Subcutaneous abdominal adipose tissue (tissue), 5 donors: Measurements from ENCODE around the gene FLYWCH1.

Experiments
- H3K27ac ChIP-seq: one replicate; pipeline ENCODE4 v1.7.0; 2013; ENCODE audit warnings: low read depth, mild to moderate bottlenecking, inconsistent platforms, low read length, moderate library complexity
- H3K27me3 ChIP-seq, 5 donors: one replicate each; pipeline ENCODE4 v1.7.0; 2013; ENCODE audit warnings: low read length in 5 of 5, inconsistent platforms in 1 of 5; ENCODE audit not compliant: control insufficient read depth in 5 of 5, insufficient read depth in 4 of 5
- H3K36me3 ChIP-seq, 5 donors: one replicate each; pipeline ENCODE4 v1.7.0; 2013; ENCODE audit warnings: low read length in 5 of 5; ENCODE audit not compliant: control insufficient read depth in 5 of 5, insufficient read depth in 5 of 5
- H3K4me1 ChIP-seq, 5 donors: one replicate each; pipeline ENCODE4 v1.7.0; 2013; ENCODE audit warnings: low read length in 5 of 5, mild to moderate bottlenecking in 3 of 5, moderate library complexity in 1 of 5; ENCODE audit not compliant: control insufficient read depth in 5 of 5, insufficient read depth in 5 of 5
- H3K4me3 ChIP-seq, 5 donors: one replicate each; pipeline ENCODE4 v1.7.0; 2013; ENCODE audit warnings: low read length in 5 of 5, low read depth in 1 of 5
- H3K9ac ChIP-seq, 5 donors: one replicate each; pipeline ENCODE4 v1.7.0; 2013; ENCODE audit warnings: low read length in 5 of 5, mild to moderate bottlenecking in 4 of 5, moderate library complexity in 3 of 5
- H3K9me3 ChIP-seq, 5 donors: one replicate each; pipeline ENCODE4 v1.7.0; 2013; ENCODE audit warnings: low read length in 5 of 5; ENCODE audit not compliant: control insufficient read depth in 5 of 5
- donor health status: healthy.
- donor health status: healthy.
- donor health status: healthy.
- donor health status: healthy.
- donor health status: healthy.

The FLYWCH1 gene

DNA sequence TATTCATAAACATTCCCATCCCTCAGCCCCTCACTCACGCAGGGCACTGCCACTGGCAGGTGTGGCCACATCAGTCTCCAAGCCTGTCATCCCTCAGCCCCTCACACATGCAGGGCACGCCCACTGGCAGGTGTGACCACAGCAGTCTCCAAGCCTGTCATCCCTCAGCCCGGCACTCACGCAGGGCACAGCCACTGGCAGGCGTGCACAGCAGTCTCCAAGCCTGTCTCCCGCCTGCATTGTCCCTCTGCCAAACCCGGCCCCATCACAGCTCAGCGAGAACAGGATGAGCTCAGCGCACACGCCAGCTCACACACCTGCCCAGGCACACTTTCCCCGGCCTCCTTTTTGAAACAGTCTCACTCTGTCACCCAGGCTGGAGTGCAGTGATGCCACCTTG lies 40.9 kb downstream of the FLYWCH1 start:
- H3K4me3 ChIP-seq, result no peak overlapping the region
- no peaks in the 10 kb centered on the region for H3K4me1 ChIP-seq
- H3K9ac ChIP-seq, result no peak overlapping the region
- H3K27me3 ChIP-seq, result peaks cover 18 to 35% (median 29%) of the 10 kb centered on the region in 5 donors
- no peak overlapping the region for H3K27ac ChIP-seq
- H3K9me3 ChIP-seq, result no peaks in the 10 kb centered on the region
- H3K36me3 ChIP-seq, result peaks cover 0 to 18% (median 16%) of the 10 kb centered on the region in 5 donors

DNA sequence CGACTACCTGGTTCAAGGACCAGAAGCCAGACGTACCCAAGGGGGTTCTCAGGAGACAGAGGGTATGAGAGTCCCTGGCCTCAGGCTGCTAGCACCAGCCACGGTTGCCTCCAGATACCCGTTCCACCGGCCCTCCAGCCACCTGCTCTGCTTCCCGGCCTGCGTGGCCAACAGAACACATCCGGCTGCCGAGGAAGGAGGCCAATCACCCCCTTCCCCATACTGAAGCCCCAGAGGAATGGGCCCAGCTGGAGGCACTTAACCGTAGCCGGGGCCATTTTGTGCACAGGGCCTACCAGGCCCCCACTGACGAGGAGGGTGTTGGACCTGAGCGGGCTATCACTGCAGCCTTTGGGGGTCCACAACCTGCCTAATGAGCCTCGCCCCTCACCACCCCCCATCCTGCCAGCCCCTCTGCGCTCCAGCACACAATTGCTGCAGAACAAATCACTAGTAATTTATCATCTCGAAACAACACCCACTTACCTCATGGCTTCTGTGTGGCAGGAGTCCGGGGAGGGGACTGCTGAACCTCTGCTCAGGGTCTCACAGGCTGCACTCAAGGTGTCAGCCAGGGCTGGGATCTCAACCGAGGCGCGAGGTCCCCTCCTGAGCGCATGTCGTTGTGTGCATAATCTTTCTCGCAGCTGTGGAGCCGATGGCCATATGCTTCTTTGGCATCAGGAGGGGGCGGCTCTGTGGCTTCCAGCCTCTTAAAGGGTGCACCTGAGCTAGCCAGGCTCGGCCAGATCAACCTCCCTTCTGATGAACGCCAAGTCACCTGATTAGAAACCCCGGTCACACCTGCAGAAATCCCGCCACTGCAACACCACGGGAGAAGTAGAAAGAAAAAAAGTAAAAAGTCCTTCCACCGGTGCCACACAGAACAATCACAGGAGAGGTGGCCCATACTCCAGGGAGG lies 42.2 kb downstream of the FLYWCH1 start:
- Histone ChIP-seq H3K9me3 (no peaks in the 10 kb centered on the region), H3K36me3 (peaks cover 0 to 13% (median 11%) of the 10 kb centered on the region in 5 donors), H3K4me1 (no peaks in the 10 kb centered on the region), H3K4me3 (no peak overlapping the region), H3K27me3 (peaks cover 18 to 36% (median 29%) of the 10 kb centered on the region in 5 donors), H3K9ac (no peak overlapping the region), H3K27ac (no peak overlapping the region)

DNA sequence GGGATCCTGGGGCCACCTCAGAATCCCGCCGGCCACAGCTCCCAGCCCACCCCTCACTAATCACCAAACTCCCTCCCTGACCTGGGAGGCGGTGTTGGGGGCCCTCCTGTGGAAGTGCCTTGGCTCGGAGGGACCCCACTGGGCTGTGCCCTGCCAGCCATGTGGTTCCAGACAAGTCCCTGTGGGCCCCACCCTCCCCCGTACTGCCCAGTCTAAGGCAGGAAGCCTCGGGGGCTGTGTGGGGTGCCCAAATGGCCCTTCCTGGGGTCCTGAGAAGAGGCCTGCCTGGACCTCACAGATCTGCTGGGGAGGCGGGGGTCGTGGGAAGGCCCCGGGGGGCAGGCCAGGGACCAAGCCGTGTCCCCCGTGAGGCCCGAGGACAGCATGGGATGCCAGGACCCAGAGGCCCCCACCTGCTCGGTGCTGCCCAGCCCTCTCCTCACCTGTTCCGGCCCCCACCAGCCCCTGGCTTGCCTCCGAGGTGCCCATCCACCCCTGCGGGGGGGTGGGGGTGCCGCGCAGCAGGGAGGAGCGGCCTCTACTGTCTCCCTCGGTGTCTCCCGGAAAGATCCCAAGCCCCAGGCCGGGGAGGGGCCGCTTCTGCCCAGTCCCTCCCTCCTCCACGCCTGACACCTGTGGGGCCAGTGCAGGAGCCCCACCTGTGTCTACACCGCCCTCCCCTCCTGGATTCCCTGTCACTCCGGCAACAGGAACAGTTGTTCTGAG lies 43.1 kb downstream of the FLYWCH1 start:
- H3K27me3 ChIP-seq, result peaks cover 22 to 37% (median 33%) of the 10 kb centered on the region in 5 donors

DNA sequence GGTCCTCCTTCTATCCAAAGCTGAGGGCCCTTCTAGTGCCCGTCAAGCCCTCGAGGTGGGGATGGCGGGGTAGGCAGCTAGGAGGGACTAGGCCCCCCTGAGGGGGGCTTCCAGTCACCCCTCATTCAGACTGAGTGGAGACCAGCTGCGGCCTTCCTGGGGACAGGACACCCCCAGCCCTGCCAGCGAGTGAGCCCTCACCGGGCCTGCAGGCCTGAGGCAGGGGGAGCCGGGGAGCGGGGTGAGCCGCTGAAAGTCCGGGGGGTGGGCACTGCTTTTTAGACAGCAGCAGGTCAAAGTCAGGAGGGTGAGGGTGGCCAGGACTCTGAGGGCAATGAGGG lies 43.7 kb downstream of the FLYWCH1 start:
- Histone ChIP-seq H3K4me3 (no peak overlapping the region), H3K27me3 (peaks cover 24 to 41% (median 33%) of the 10 kb centered on the region in 5 donors), H3K27ac (no peak overlapping the region), H3K36me3 (no peaks in the 10 kb centered on the region), H3K4me1 (no peaks in the 10 kb centered on the region), H3K9ac (no peak overlapping the region), H3K9me3 (no peaks in the 10 kb centered on the region)

More for the DNA sequence above, 43.1 kb downstream of the FLYWCH1 start:
- H3K4me1 ChIP-seq, result no peaks in the 10 kb centered on the region
- H3K9me3 ChIP-seq, result no peaks in the 10 kb centered on the region
- H3K9ac ChIP-seq, result no peak overlapping the region
- H3K27ac ChIP-seq, result no peak overlapping the region
- peaks cover 0 to 4% (median 3%) of the 10 kb centered on the region in 5 donors for H3K36me3 ChIP-seq
- H3K4me3 ChIP-seq, result no peak overlapping the region

DNA sequence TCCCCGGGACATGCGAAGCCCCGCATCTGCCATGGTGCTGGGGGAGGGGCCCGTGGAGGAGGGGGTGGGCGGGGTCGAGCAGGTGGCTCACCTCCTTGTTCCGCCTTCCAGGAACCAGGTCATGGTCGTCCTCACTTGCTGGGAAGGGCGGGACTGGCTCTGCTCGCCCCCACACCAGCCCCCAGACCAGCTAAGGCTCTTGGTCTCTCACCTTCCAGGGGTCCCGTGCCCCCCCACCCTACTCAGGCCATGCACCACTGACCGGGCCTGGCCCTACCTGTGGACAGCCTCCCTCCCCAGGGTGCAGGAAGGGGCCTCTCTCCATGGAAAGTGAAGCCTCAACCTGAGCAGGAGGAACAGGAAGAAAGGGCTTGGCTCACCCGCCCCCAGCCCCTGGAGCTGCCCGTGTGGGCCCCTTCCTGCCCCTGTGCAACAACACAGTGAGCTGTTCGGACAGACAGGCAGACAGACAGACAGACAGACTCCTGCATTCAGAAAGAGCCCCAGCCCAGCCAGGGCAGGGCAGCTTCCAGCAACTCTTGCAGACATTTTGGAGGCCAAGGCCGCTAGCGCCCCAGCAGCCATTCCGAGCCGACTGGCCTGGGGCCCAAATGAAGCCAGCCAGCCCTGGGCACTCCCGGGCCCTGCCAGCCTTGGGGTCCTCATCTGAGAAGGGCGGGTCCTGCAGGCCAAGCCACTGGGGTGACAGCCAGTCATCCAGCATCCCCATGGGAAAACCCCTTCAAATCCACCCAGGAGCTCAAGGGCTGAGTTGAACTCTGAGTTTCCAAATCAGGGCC lies 44.2 kb downstream of the FLYWCH1 start:
- Histone ChIP-seq H3K9ac (no peak overlapping the region), H3K4me3 (no peak overlapping the region), H3K4me1 (no peaks in the 10 kb centered on the region), H3K27me3 (peaks cover 25 to 46% (median 36%) of the 10 kb centered on the region in 5 donors), H3K27ac (no peak overlapping the region), H3K9me3 (no peaks in the 10 kb centered on the region), H3K36me3 (no peaks in the 10 kb centered on the region)

DNA sequence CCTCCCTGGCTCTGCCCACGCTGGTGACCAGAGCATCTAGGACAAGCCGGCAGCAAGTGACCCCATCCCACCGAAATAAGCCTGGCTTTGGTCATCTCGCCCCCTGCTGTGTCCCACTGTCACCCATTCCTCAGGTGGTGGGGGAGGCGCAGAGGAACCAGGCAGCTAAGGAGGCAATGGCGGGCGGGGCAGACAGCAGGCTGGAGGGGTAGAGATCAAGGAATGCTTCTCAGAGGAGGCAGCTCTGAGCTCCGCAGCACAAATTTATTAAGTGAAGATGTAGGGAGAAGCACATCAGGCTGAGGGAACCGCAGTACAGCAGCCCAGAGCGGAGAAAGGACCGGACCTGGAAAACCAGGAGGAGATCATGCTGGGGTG lies 44.8 kb downstream of the FLYWCH1 start:
- Histone ChIP-seq H3K4me3 (no peak overlapping the region), H3K4me1 (peaks cover 0 to 2% (median 0%) of the 10 kb centered on the region in 5 donors), H3K27me3 (peaks cover 27 to 50% (median 37%) of the 10 kb centered on the region in 5 donors), H3K36me3 (no peaks in the 10 kb centered on the region), H3K9me3 (no peaks in the 10 kb centered on the region), H3K9ac (no peak overlapping the region), H3K27ac (no peak overlapping the region)

DNA sequence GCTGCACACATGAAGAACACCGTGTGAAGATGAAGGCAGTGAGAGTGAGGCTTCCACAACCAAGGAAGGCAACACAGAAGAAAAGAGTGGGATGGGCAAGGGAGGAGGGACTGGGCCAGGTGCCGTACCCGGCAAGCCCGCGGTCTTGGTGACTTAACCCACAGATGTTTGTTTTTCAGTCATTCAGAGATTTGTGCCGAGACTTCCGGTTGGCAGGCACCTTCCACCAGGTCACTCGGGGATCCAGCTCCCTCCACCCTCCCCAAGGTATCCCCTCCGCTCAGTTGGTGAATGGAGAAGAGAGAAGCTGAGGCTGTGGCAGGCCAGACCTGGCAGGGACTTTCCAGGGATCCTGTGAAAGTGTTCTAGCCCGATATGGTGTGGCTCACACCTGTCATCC lies 47.5 kb downstream of the FLYWCH1 start:
- no peak overlapping the region for H3K27ac ChIP-seq
- H3K36me3 ChIP-seq, result no peaks in the 10 kb centered on the region
- no peak overlapping the region for H3K4me3 ChIP-seq
- H3K9ac ChIP-seq, result no peak overlapping the region
- H3K9me3 ChIP-seq, result no peaks in the 10 kb centered on the region
- H3K27me3 ChIP-seq, result peaks cover 49 to 69% (median 52%) of the 10 kb centered on the region in 5 donors
- H3K4me1 ChIP-seq, result peaks cover 0 to 13% (median 8%) of the 10 kb centered on the region in 5 donors

DNA sequence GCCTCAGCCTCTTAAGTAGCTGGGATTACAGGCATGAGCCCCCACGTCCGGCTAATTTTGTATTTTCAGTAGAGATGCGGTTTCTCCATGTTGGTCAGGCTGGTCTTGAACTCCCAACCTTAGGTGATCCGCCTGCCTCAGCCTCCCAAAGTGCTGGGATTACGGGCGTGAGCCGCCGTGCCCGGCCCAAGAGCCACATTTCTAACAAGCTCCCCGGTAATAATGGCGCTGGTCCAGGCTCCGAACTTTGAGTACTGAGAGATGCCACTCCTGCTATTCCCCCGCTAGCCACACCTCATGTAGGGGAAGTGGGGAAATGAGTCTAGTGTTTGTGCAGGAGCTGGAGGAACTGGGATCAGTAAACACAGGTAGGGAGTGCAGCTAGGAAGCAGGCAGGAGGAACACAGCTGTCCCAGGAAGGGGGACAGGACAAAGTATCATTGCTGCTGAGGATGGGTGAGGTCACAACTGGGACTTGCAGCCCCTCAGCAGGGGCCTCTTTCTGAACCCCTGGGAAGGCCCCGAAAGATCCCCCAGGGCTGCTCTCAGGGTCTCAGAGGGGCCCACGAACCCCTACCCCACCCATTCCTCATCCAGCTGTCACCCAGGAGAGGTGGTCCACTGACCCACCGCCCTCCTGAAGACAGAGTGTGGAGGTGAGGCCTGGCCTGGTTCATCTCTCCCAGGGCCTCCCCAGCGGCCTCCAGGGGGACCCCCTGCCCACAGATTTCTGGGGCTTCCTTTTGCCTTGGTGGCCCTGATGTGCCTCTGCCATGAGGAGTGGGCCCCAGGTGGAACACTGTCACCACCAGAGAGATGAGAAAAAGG lies 48.7 kb downstream of the FLYWCH1 start:
- no peaks in the 10 kb centered on the region for H3K36me3 ChIP-seq
- H3K9me3 ChIP-seq, result no peaks in the 10 kb centered on the region
- H3K4me1 ChIP-seq, result peaks cover 0 to 20% (median 16%) of the 10 kb centered on the region in 5 donors
- no peak overlapping the region for H3K4me3 ChIP-seq
- no peak overlapping the region for H3K27ac ChIP-seq
- H3K27me3 ChIP-seq, result peaks cover 46 to 69% (median 51%) of the 10 kb centered on the region in 5 donors
- H3K9ac ChIP-seq, result no peak overlapping the region

DNA sequence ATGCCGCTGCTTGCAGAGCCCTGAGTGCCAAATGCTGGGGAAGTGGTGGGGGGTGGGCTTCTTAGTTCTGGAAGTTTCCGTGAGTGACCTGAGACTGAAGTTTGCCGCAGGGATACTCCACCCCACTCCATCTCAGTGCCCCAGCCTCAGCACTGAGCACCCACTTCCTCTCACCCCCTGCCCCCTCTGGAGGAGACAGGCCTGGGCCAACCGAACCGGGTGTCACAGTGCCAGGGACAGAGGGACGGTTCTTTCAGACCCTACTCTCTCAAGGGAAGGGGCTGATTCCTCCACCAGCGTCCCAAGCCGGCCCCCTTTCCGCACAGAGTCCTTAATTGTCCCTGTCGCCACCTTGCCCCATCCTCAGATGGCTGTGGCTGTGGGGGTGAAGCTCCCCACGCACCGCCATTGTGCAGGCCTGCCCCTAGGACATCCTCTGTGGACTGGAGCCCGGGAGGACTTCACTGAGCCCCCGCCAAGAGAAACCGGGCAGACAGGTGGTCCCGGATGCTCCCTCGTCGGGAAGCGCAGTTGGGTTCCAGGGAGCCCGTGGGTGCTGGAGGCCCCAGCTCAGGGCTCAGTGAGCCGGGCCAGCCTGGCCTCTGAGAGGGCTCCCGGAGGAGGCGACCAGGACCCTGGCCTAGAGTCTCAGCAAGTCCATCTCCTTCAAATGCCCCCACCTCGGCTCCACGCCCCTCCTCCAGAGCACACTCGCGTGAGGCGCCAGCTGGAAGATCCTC lies 50.8 kb downstream of the FLYWCH1 start:
- H3K27me3 ChIP-seq, result peaks cover 38 to 68% (median 55%) of the 10 kb centered on the region in 5 donors
- H3K9ac ChIP-seq, result no peak overlapping the region
- H3K4me1 ChIP-seq, result peaks cover 0 to 26% (median 23%) of the 10 kb centered on the region in 5 donors
- H3K9me3 ChIP-seq, result no peaks in the 10 kb centered on the region
- H3K27ac ChIP-seq, result no peak overlapping the region
- no peak overlapping the region for H3K4me3 ChIP-seq
- H3K36me3 ChIP-seq, result no peaks in the 10 kb centered on the region
